Keratinocyte (primary cell): ENCODE results near the gene ASCC3. TPM values are rescaled to one million over a fixed set of nuclear protein-coding genes. Genes with fewer than 3 reads are reported as not detected.

Experiments
- DNase-seq: peaks from one replicate; pipeline ENCODE4 v3.0.0-alpha.2; 2011; ENCODE audit warnings: low read depth, missing footprints, low spot score
- FAIRE-seq: peaks from 2 replicates; lab custom pipeline; 2011; peaks lifted over from hg19 to GRCh38; lab: Jason Lieb, UNC
- H2AFZ ChIP-seq: 2 replicates; pipeline ENCODE4 v1.6.0; 2012; ENCODE audit warnings: low read length, control low read depth, inconsistent platforms; ENCODE audit not compliant: control insufficient read depth
- H3K27ac ChIP-seq: 2 replicates; pipeline ENCODE4 v1.5.1; 2011; ENCODE audit warnings: low read length; ENCODE audit not compliant: control insufficient read depth, insufficient read depth
- H3K27me3 ChIP-seq: 3 replicates; pipeline ENCODE4 v1.6.0; 2011; ENCODE audit warnings: low read length; ENCODE audit not compliant: control insufficient read depth, insufficient read depth; ENCODE audit errors: extremely low read depth
- H3K36me3 ChIP-seq, 2 experiments: 2 replicates in 1 of 2; 3 replicates in 1 of 2; pipeline ENCODE4 v1.5.1; 2011; ENCODE audit warnings: low read length in 2 of 2, mild to moderate bottlenecking in 1 of 2; ENCODE audit not compliant: control insufficient read depth in 2 of 2, insufficient read depth in 2 of 2; ENCODE audit errors: extremely low read depth in 1 of 2
- H3K4me1 ChIP-seq: 3 replicates; pipeline ENCODE4 v1.5.1; 2011; ENCODE audit warnings: low read length; ENCODE audit not compliant: control insufficient read depth, insufficient read depth; ENCODE audit errors: extremely low read depth
- H3K4me2 ChIP-seq: 3 replicates; pipeline ENCODE4 v1.6.0; 2011; ENCODE audit warnings: low read depth, low read length; ENCODE audit not compliant: control insufficient read depth, insufficient read depth; ENCODE audit errors: extremely low read depth
- H3K4me3 ChIP-seq, 3 experiments: fragments of 200-600 bp in 1 of 3; sonication (generic) in 1 of 3; 2 replicates in 2 of 3; 3 replicates in 1 of 3; pipeline ENCODE4 v1.5.1; 2011 to 2016; ENCODE audit warnings: low read length in 3 of 3, mild to moderate bottlenecking in 3 of 3, control low read depth in 2 of 3, inconsistent platforms in 1 of 3, low read depth in 1 of 3, mixed read lengths in 1 of 3, mixed run types in 1 of 3, moderate library complexity in 1 of 3; ENCODE audit not compliant: control insufficient read depth in 2 of 3, insufficient read depth in 2 of 3; ENCODE audit errors: extremely low read depth in 1 of 3
- H3K79me2 ChIP-seq: 2 replicates; pipeline ENCODE4 v1.6.0; 2012; ENCODE audit warnings: low read length; ENCODE audit not compliant: control insufficient read depth, insufficient read depth
- H3K9ac ChIP-seq: 3 replicates; pipeline ENCODE4 v1.6.0; 2011; ENCODE audit warnings: low read length; ENCODE audit not compliant: control insufficient read depth, insufficient read depth; ENCODE audit errors: extremely low read depth
- H3K9me1 ChIP-seq: 3 replicates; pipeline ENCODE4 v1.6.0; 2011; ENCODE audit warnings: low read length; ENCODE audit not compliant: control insufficient read depth, insufficient read depth; ENCODE audit errors: extremely low read depth
- H3K9me3 ChIP-seq: 2 replicates; pipeline ENCODE4 v1.5.1; 2012; ENCODE audit warnings: low read depth, low read length; ENCODE audit not compliant: control insufficient read depth
- H4K20me1 ChIP-seq: 3 replicates; pipeline ENCODE4 v1.6.0; 2011; ENCODE audit warnings: low read length; ENCODE audit not compliant: control insufficient read depth, insufficient read depth; ENCODE audit errors: extremely low read depth
- EZH2 ChIP-seq: IDR thresholded peaks from one replicate; pipeline ENCODE4 v1.6.1; 2012; ENCODE audit warnings: inconsistent platforms, mild to moderate bottlenecking, low read length, moderate library complexity
- dilution Hi-C: fragments of 300-500 bp; cut with MboI; formaldehyde crosslinking; loops from one replicate; pipeline ENCODE4 v1.7.0; 2020; ENCODE audit warnings: low sequenced_read_pairs; ENCODE audit not compliant: extremely low pct_ligation_motif_present
- polyA plus RNA-seq, 5 experiments: library from polyadenylated mRNA; depleted of rRNA in 3 of 5; stranded (reverse) in 3 of 5; stranded (forward) in 1 of 5; unstranded in 1 of 5; fragments of >200 nt; gene quantifications; 1 replicate in 1 of 5; 2 replicates in 3 of 5; 3 replicates in 1 of 5; pipeline versions ENCODE4 v1.2.1 to v1.2.3, GENCODE V29; 2011 to 2012; ENCODE audit warnings: missing spikeins in 2 of 5, low read depth in 1 of 5, low replicate concordance in 1 of 5
- TF ChIP-seq, protein P1 (sequence below), 3 experiments: IDR thresholded peaks in 1 of 3; conservative IDR thresholded peaks in 1 of 3; optimal IDR thresholded peaks in 1 of 3; 2 replicates in 2 of 3; 3 replicates in 1 of 3; pipeline versions ENCODE3 to v1.5.1; 2011; ENCODE audit warnings: low read length in 3 of 3, mild to moderate bottlenecking in 3 of 3, moderate library complexity in 2 of 3, control low read depth in 1 of 3, inconsistent platforms in 1 of 3; ENCODE audit not compliant: insufficient read depth in 2 of 3; ENCODE audit errors: extremely low read depth in 1 of 3

ASCC3 gene
- polyA plus RNA-seq, 1 donor (not counting 4 experiments of a cell fraction or from before 2014, with no cell fraction given) = 58.6 TPM

DNA sequence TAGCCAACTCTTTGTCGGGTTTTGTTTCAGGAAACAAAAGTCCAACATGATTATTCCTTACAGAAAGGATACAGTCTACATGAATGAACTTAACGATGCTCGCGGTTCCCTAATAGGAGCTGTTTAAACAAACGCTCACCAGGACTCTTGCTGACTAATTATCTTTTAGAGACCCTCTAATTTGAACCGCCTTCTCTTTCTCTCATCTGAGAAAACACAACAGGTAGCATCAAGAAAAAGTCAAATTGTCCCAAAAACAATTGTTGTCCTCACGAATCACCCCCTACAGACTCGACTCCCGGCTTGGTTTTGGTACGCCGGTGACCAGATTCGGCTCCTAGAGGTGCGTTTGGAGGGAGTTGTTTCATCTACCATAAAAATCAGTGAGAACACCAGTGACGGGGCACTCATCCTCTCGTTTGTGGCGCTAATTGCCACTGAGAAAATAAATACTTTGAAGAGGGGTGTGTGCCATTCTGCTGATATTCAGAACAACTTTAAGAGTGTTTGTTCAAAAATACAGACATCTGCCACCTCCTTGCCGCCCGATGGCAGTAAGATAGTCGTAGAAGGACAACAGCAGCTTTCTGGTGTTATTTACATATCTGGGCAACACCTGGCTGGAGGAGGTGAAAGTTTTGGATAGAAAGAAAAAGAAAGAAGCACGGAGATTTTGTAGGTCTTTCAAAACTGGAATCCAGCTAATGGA lies 415.3 kb downstream of the ASCC3 start:
- TF ChIP-seq EZH2 = no peak
- TF ChIP-seq, protein P1, sequence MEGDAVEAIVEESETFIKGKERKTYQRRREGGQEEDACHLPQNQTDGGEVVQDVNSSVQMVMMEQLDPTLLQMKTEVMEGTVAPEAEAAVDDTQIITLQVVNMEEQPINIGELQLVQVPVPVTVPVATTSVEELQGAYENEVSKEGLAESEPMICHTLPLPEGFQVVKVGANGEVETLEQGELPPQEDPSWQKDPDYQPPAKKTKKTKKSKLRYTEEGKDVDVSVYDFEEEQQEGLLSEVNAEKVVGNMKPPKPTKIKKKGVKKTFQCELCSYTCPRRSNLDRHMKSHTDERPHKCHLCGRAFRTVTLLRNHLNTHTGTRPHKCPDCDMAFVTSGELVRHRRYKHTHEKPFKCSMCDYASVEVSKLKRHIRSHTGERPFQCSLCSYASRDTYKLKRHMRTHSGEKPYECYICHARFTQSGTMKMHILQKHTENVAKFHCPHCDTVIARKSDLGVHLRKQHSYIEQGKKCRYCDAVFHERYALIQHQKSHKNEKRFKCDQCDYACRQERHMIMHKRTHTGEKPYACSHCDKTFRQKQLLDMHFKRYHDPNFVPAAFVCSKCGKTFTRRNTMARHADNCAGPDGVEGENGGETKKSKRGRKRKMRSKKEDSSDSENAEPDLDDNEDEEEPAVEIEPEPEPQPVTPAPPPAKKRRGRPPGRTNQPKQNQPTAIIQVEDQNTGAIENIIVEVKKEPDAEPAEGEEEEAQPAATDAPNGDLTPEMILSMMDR (optimal IDR thresholded peaks at IDR 0.05 in 1 of 3, IDR thresholded peaks at IDR 0.05 in 1 of 3, conservative IDR thresholded peaks at IDR 0.05 in 1 of 3; ENCODE audit: extremely low read depth in 1 of 3, insufficient read depth in 2 of 3, low read length in 3 of 3) = no peak
- no peaks in the 10 kb centered on the region for H3K79me2 ChIP-seq
- H3K9me1 ChIP-seq = no peaks in the 10 kb centered on the region
- H3K36me3 ChIP-seq = no peaks in the 10 kb centered on the region
- H3K27me3 ChIP-seq = peaks cover 100% of the 10 kb centered on the region
- H3K4me1 ChIP-seq = no peaks in the 10 kb centered on the region
- no peak overlapping the region for H3K4me3 ChIP-seq
- no peak overlapping the region for H3K4me2 ChIP-seq
- dilution Hi-C loops = loop anchor here (25.0 kb wide), 1 partner anchor 354 kb away; no protein-coding TSS in a partner anchor
- no peak overlapping the region for H3K9ac ChIP-seq
- H2AFZ ChIP-seq = no peak overlapping the region
- DNase-seq = no peak
- no peaks in the 10 kb centered on the region for H4K20me1 ChIP-seq
- no peak for FAIRE-seq
- no peak overlapping the region for H3K27ac ChIP-seq
- H3K9me3 ChIP-seq = no peaks in the 10 kb centered on the region

DNA sequence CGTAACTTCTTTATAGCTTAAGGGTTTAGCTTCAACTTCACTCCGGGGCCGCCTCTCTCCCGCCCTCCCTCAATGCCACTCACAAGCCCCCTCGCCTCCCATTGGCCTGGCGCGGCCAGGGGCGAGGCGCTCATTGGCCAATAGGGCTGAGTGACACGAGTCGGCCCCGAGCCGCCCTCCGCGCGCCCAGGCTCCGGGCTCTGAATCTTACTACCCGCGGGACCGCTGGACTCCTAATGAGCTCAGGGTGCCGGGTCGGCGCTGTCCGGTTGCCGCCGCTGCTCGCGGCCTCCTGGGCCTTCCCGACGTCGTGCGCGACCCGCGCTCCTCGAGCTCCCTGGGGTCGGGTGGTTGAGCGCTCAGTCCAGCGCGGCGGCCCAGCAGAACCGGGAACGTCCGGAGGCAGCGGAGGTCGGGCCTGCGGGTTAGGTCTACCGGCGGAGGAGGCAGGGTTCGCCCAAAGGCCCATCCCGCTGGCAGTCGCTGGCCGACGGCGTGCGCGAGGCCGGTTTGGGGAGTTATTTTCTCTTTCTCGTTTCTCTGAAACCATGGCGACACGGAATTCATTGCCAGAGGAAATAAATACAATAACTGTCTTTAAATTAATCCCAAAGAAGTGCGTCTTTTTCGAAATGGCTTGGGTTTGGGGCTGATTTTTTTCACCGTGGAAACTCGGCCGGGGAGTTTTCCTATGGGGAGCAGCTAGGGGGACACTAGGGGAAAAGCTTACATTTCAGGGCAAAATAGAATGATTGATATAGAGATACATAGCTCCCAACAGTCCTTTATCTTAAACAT lies 416.0 kb downstream of the ASCC3 start, which contains the start of gene SIM1:
SIM1 (minus strand) TSS at position 19 of the 798 bp plus-strand sequence. CDS start 1,453 bp downstream, outside the sequence.
- H3K4me2 ChIP-seq = peak within 1 kb of the TSS; percentile 19
- dilution Hi-C loops = loop anchor here (25.0 kb wide), 1 partner anchor 353 kb away; no protein-coding TSS in a partner anchor
- H3K9me1 ChIP-seq = no peaks in the 10 kb centered on the region
- H3K79me2 ChIP-seq = no peaks in the 10 kb centered on the region
- no peaks in the 10 kb centered on the region for H3K36me3 ChIP-seq
- FAIRE-seq = no peak
- no peak within 1 kb of the TSS for H3K27ac ChIP-seq
- H3K4me3 ChIP-seq = no peak within 1 kb of the TSS
- no peak for DNase-seq
- H3K9ac ChIP-seq = no peak within 1 kb of the TSS
- no peak within 1 kb of the TSS for H2AFZ ChIP-seq
- no peaks in the 10 kb centered on the region for H3K9me3 ChIP-seq
- no peaks in the 10 kb centered on the region for H3K4me1 ChIP-seq
- no peaks in the 10 kb centered on the region for H4K20me1 ChIP-seq
- TF ChIP-seq, protein P1 (optimal IDR thresholded peaks at IDR 0.05 in 1 of 3, IDR thresholded peaks at IDR 0.05 in 1 of 3, conservative IDR thresholded peaks at IDR 0.05 in 1 of 3; ENCODE audit: extremely low read depth in 1 of 3, insufficient read depth in 2 of 3, low read length in 3 of 3) = no peak
- peak; percentile 94 for TF ChIP-seq EZH2
- peaks cover 100% of the 10 kb centered on the region for H3K27me3 ChIP-seq
